OCI-LY7 (cell line): Measurements from ENCODE around the gene CACNA1D. TPM values are rescaled to one million over a fixed set of nuclear protein-coding genes. Genes with fewer than 3 reads are reported as not detected.
A peak's percentile ranks its signal among the peaks of the same experiment; 100 is the strongest.

Experiments used
- BruUV-seq: library from RNA; stranded (reverse); fragments of 400-500 nt; replicated peaks from 2 replicates; lab custom pipeline; 2021; lab: Mats Ljungman, UMichigan
- CTCF ChIA-PET: fragments of 300-600 bp; sonication (Branson Sonifier 250); formaldehyde crosslinking; loops from one replicate; lab custom pipeline; 2022; ENCODE audit warnings: antibody characterized with exemption; ENCODE audit not compliant: unreplicated experiment; lab: Charles Lee
- POLR2A ChIA-PET: fragments of 300-600 bp; sonication (Branson Sonifier 250); formaldehyde crosslinking; loops from one replicate; lab custom pipeline; 2022; ENCODE audit warnings: antibody characterized with exemption; lab: Charles Lee
- DNase-seq: peaks from one replicate; pipeline ENCODE4 v3.0.0-alpha.2; 2015; ENCODE audit warnings: low spot score
- H2AFZ ChIP-seq: fragments of 200-600 bp; sonication (generic), shearing (Covaris generic); 2 replicates; pipeline ENCODE4 v1.6.1; 2014; ENCODE audit warnings: mild to moderate bottlenecking, antibody characterized with exemption, low read length, moderate library complexity
- H3K27ac ChIP-seq: fragments of 200-600 bp; sonication (generic); 2 replicates; pipeline ENCODE4 v1.5.1; 2014; ENCODE audit warnings: mixed run types, low read depth, mild to moderate bottlenecking, moderate library complexity, low read length, inconsistent platforms; ENCODE audit not compliant: poor library complexity, severe bottlenecking
- H3K36me3 ChIP-seq: fragments of 200-600 bp; sonication (generic); 2 replicates; pipeline ENCODE4 v1.6.1; 2014; ENCODE audit warnings: mild to moderate bottlenecking, antibody characterized with exemption, low read length, moderate library complexity, mixed read lengths; ENCODE audit not compliant: insufficient read depth
- H3K4me1 ChIP-seq: fragments of 200-600 bp; sonication (generic); 2 replicates; pipeline ENCODE4 v1.5.1; 2014; ENCODE audit warnings: mild to moderate bottlenecking, low read length; ENCODE audit not compliant: insufficient read depth, poor library complexity, severe bottlenecking
- H3K4me2 ChIP-seq: fragments of 200-600 bp; sonication (generic); 2 replicates; pipeline ENCODE4 v1.6.1; 2014; ENCODE audit warnings: mild to moderate bottlenecking, low read length
- H3K4me3 ChIP-seq: fragments of 200-600 bp; sonication (generic); 2 replicates; pipeline ENCODE4 v1.5.1; 2014; ENCODE audit warnings: mild to moderate bottlenecking, low read depth, low read length; ENCODE audit not compliant: poor library complexity, severe bottlenecking
- H3K79me2 ChIP-seq: fragments of 200-600 bp; sonication (generic); 2 replicates; pipeline ENCODE4 v1.6.1; 2016; ENCODE audit warnings: low read depth, mild to moderate bottlenecking, low read length, moderate library complexity, mixed read lengths; ENCODE audit not compliant: insufficient read depth
- H3K9me2 ChIP-seq: fragments of 200-600 bp; sonication (generic); 2 replicates; pipeline ENCODE4 v1.6.1; 2016; ENCODE audit warnings: mild to moderate bottlenecking, low read length, mixed read lengths; ENCODE audit not compliant: insufficient read depth
- H3K9me3 ChIP-seq: fragments of 200-600 bp; sonication (generic); 2 replicates; pipeline ENCODE4 v1.6.1; 2014; ENCODE audit warnings: mild to moderate bottlenecking, mixed run types, low read length, mixed read lengths
- H4K20me1 ChIP-seq: fragments of 200-600 bp; sonication (generic); 2 replicates; pipeline ENCODE4 v1.6.1; 2014; ENCODE audit warnings: mild to moderate bottlenecking, antibody characterized with exemption, low read length, moderate library complexity, mixed read lengths; ENCODE audit not compliant: insufficient read depth
- CTCF ChIP-seq: fragments of 200-600 bp; sonication (generic); conservative IDR thresholded peaks from 2 replicates; pipeline ENCODE4 v1.5.1; 2014; ENCODE audit warnings: mild to moderate bottlenecking, antibody characterized with exemption, low read length, moderate library complexity, mixed read lengths
- EZH2phosphoT487 ChIP-seq: fragments of 200-600 bp; sonication (generic); IDR thresholded peaks from 2 replicates; pipeline ENCODE4 v1.6.1; 2018; ENCODE audit warnings: low read depth, borderline replicate concordance, mild to moderate bottlenecking, mixed run types, antibody characterized with exemption, low read length, moderate library complexity, mixed read lengths
- intact Hi-C: fragments of 100-400 bp; cut with micrococcal nuclease; formaldehyde crosslinking; loops from one replicate; pipeline ENCODE4 v1.10.0; 2022; ENCODE audit not compliant: unreplicated experiment
- total RNA-seq, 2 experiments: library from RNA; depleted of rRNA in 1 of 2; stranded (reverse); fragments of >200 nt in 1 of 2; shearing (Covaris generic) in 1 of 2; gene quantifications; 2 replicates each; pipeline ENCODE4 v1.2.3, GENCODE V29; 2014 to 2022

Gene CACNA1D
- total RNA-seq, 2 experiments from 2014 or later, result 0.42 TPM; not detected in 1

GRCh38 chr3:53668872-53669271 lies 174.5 kb downstream of the CACNA1D start:
- H2AFZ ChIP-seq, result no peak overlapping the region
- no peaks in the 10 kb centered on the region for H3K9me2 ChIP-seq
- no peaks in the 10 kb centered on the region for H3K4me1 ChIP-seq
- peak; percentile 12 for DNase-seq
- POLR2A ChIA-PET, result interaction anchor here (0.6 kb wide), 1 partner anchor 948 kb away, joined by 5 read pairs; no protein-coding TSS in a partner anchor
- no peak overlapping the region for H3K4me2 ChIP-seq
- intact Hi-C loops, result no loop called here
- BruUV-seq, result no TSS peak
- H3K36me3 ChIP-seq, result no peaks in the 10 kb centered on the region
- H3K79me2 ChIP-seq, result no peaks in the 10 kb centered on the region
- TF ChIP-seq CTCF, result peak; percentile 72
- TF ChIP-seq EZH2phosphoT487, result no peak
- no peak overlapping the region for H3K4me3 ChIP-seq
- H4K20me1 ChIP-seq, result no peaks in the 10 kb centered on the region
- H3K27ac ChIP-seq, result no peak overlapping the region
- no peaks in the 10 kb centered on the region for H3K9me3 ChIP-seq
- CTCF ChIA-PET, result no interaction called here

- intact Hi-C loops, result no loop called here
Observed at GRCh38 chr3:53670721-53671120, 176.3 kb downstream of the CACNA1D start.

More at GRCh38 chr3:53670721-53671120, 176.3 kb downstream of the CACNA1D start:
- Histone ChIP-seq H4K20me1 (no peaks in the 10 kb centered on the region), H3K9me2 (no peaks in the 10 kb centered on the region), H3K4me2 (no peak overlapping the region), H2AFZ (no peak overlapping the region), H3K4me1 (no peaks in the 10 kb centered on the region), H3K4me3 (no peak overlapping the region), H3K79me2 (no peaks in the 10 kb centered on the region), H3K36me3 (no peaks in the 10 kb centered on the region), H3K9me3 (no peaks in the 10 kb centered on the region), H3K27ac (no peak overlapping the region)
- no peak for TF ChIP-seq CTCF
- no peak for TF ChIP-seq EZH2phosphoT487
- ChIA-PET POLR2A (no interaction called here), CTCF (no interaction called here)
- no peak for DNase-seq
- no TSS peak for BruUV-seq
